Ovary (tissue), 3 donors: Measurements from ENCODE around the gene CREB1.

Experiments
- CTCF ChIP-seq, 3 donors: fragments of 450-650 bp in 2 of 3; fragments of 200-600 bp in 1 of 3; IDR thresholded peaks; one replicate each; pipeline versions ENCODE4 v1.5.1 to v1.8.0; 2016 to 2022; ENCODE audit warnings: antibody characterized with exemption in 3 of 3, mild to moderate bottlenecking in 1 of 3
- POLR2A ChIP-seq: fragments of 450-650 bp; IDR thresholded peaks from one replicate; pipeline ENCODE4 v1.6.1; 2017; ENCODE audit warnings: antibody characterized with exemption, mild to moderate bottlenecking, moderate library complexity
- donor health status: DM: no; HTN: no; CAD: no.

- TF ChIP-seq CTCF (IDR thresholded peaks at IDR 0.05) (no peak), POLR2A (no peak)
Measured at GRCh38 chr2:207593277-207593676, 63.5 kb downstream of the CREB1 start.
